ENCODE data around the gene ADAMTS9. TPM values are rescaled to one million over a fixed set of nuclear protein-coding genes. Genes with fewer than 3 reads are reported as not detected.

Gene ADAMTS9
- total RNA-seq, 2 donors from 2014 or later: not detected

GRCh38 chr3:64676831-64677230 lies 11.0 kb downstream of the ADAMTS9 start:
- Mint-ChIP-seq H3K36me3 (no peaks in the 10 kb centered on the region), H3K27ac (no peak overlapping the region), H3K4me1 (ENCODE audit: low read depth in 2 of 2) (no peaks in the 10 kb centered on the region), H3K27me3 (no peaks in the 10 kb centered on the region), H3K9me3 (peaks cover 3% of the 10 kb centered on the region), H3K4me3 (no peak overlapping the region)
- DNase-seq (ENCODE audit: low spot score): no peak
- no peak for ATAC-seq

DNA sequence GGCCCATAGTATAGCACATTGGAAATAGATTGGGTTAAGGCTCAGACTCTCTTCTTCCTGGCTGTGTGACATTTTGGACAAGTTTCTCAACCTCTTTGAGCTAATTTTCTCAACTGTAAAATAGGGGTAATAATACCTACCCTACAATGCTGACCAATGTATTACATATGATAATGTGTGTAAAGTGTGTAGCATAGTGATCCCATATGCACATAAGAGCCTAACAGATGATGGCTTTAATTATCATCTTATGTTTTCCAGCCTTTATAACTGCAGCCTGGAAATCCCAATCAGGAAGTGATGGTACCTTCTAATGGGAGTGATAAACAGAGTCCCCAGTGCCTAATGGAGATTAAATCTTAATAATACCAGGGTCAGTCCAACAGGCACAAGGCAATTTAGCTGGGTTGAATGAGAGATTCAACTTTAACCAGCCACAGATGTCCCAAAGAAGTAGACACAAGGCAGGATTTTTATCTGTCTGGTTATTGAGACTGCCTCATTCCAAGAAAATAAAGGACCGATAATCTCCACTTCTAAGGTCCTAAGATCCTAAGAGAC lies 12.0 kb downstream of the ADAMTS9 start:
- ATAC-seq (no peak), DNase-seq (ENCODE audit: low spot score) (no peak)
- peaks cover 3% of the 10 kb centered on the region for H3K9me3 Mint-ChIP-seq
- no peaks in the 10 kb centered on the region for H3K27me3 Mint-ChIP-seq
- H3K27ac Mint-ChIP-seq: no peak overlapping the region
- H3K4me3 Mint-ChIP-seq: no peak overlapping the region
- no peaks in the 10 kb centered on the region for H3K4me1 Mint-ChIP-seq (ENCODE audit: low read depth in 2 of 2)
- no peaks in the 10 kb centered on the region for H3K36me3 Mint-ChIP-seq

- H3K4me1 Mint-ChIP-seq (ENCODE audit: low read depth in 2 of 2): no peaks in the 10 kb centered on the region
- no peaks in the 10 kb centered on the region for H3K27me3 Mint-ChIP-seq
- H3K4me3 Mint-ChIP-seq: no peak overlapping the region
- no peak for DNase-seq (ENCODE audit: low spot score)
- no peak overlapping the region for H3K27ac Mint-ChIP-seq
- peaks cover 7% of the 10 kb centered on the region for H3K9me3 Mint-ChIP-seq
- H3K36me3 Mint-ChIP-seq: no peaks in the 10 kb centered on the region
- no peak for ATAC-seq
Observed at GRCh38 chr3:64674591-64675076, 13.2 kb downstream of the ADAMTS9 start.

DNA sequence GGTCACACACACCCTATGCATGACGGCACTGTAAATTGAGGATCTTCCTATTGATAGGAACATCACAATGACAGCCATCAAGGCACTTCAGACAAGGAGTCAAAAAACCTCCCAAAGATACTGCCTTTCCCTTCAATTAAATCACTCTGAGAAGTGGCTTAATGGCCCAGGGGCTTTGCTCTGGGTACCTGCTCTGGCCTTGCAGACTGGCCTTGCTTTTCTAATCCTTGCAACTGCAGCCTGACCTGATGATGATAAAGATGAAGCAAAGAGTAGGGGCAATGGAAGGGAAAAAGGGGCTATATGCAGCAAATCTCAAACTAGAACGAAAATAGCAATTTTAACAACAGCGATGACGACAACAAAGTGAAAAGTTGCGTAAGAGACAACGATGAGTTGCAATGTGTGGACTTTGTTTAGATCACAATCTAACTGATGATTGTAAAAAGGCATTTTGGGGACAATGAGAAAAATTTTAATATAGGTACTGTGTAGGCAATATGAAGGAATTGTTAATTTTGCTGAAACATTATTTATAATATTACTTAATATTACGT lies 14.6 kb downstream of the ADAMTS9 start:
- H3K27ac Mint-ChIP-seq: no peak overlapping the region
- H3K36me3 Mint-ChIP-seq: no peaks in the 10 kb centered on the region

DNA sequence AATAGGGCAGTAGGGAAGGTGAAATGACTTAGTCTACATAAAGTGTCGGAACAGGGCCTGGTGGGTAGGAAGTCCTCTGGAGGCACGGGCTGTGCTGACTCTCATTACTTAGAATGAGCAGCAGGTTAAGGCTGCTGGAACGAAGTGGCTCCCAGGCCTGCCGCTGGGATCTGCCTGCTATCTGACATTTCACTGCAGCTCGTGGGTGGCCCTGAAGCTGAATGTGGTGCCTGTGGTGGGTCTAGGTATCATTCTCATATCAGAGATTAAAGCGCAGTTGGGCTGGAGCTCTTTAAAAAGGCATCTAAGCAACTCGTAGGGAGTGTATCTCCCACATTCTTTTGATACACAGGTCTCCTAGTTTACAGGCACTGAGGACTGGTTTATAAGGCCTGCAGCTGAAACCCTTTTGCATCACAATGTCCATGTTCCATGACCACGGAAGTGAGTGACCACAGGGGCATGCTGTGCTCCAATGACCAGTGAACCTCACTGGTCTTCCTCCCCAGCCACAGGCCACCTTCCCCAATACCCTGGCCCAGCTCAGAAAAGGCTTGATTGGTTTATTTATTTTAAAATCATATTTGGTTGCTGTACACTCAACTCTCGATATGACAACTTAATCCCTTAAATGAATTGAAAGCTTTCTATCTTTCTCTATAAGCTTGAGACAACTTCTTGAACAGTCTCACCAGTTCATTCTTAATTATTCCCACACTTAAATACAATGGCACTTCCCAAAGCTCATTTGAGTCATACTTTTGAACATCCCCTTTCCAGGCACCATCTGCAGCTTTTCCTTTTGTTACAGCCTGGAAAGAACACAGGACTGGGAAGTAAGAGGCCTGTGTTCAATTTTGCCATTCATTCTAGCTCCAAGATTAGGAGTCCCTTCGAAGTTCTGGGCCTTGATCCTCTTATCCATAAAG lies 19.0 kb downstream of the ADAMTS9 start:
- Mint-ChIP-seq H3K27me3 (no peaks in the 10 kb centered on the region), H3K36me3 (no peaks in the 10 kb centered on the region), H3K4me3 (no peak overlapping the region), H3K9me3 (peaks cover 7% of the 10 kb centered on the region), H3K4me1 (ENCODE audit: low read depth in 2 of 2) (no peaks in the 10 kb centered on the region), H3K27ac (no peak overlapping the region)
- DNase-seq (ENCODE audit: low spot score): no peak
- no peak for ATAC-seq

More for the DNA sequence above, 14.6 kb downstream of the ADAMTS9 start:
- ATAC-seq: no peak
- no peaks in the 10 kb centered on the region for H3K4me1 Mint-ChIP-seq (ENCODE audit: low read depth in 2 of 2)
- H3K9me3 Mint-ChIP-seq: peaks cover 7% of the 10 kb centered on the region
- no peak overlapping the region for H3K4me3 Mint-ChIP-seq
- no peak for DNase-seq (ENCODE audit: low spot score)
- H3K27me3 Mint-ChIP-seq: no peaks in the 10 kb centered on the region

- DNase-seq (ENCODE audit: low spot score): no peak
- no peaks in the 10 kb centered on the region for H3K36me3 Mint-ChIP-seq
- H3K4me1 Mint-ChIP-seq (ENCODE audit: low read depth in 2 of 2): no peaks in the 10 kb centered on the region
- no peak overlapping the region for H3K4me3 Mint-ChIP-seq
- no peak overlapping the region for H3K27ac Mint-ChIP-seq
- no peak for ATAC-seq
- H3K9me3 Mint-ChIP-seq: peaks cover 7% of the 10 kb centered on the region
- H3K27me3 Mint-ChIP-seq: no peaks in the 10 kb centered on the region
Observed at GRCh38 chr3:64667887-64668581, 19.8 kb downstream of the ADAMTS9 start.

GRCh38 chr3:64667138-64667537 lies 20.7 kb downstream of the ADAMTS9 start:
- no peaks in the 10 kb centered on the region for H3K36me3 Mint-ChIP-seq
- H3K27ac Mint-ChIP-seq: no peak overlapping the region
- DNase-seq (ENCODE audit: low spot score): no peak
- peaks cover 10% of the 10 kb centered on the region for H3K9me3 Mint-ChIP-seq
- H3K27me3 Mint-ChIP-seq: no peaks in the 10 kb centered on the region
- H3K4me1 Mint-ChIP-seq (ENCODE audit: low read depth in 2 of 2): no peaks in the 10 kb centered on the region
- no peak for ATAC-seq
- no peak overlapping the region for H3K4me3 Mint-ChIP-seq

DNA sequence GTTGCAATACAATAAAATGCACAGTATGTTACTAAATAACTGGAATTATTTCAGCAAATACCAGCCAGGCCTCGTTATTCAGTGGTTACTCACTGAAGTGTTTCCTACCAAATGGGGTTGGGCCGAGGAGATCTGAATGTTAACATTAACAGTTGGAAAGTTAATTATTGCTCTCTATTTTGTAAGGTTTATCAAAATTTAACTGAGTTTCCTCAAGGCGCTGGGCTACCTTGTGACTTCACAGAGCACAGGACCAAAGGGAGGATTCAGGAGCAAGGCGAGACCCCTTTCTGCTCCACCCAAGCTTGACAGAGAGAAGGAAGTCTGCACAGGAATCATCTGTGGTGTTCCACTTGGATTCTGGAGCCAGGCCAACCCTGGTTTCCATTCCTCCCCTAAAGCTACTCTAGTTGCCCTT lies 21.6 kb downstream of the ADAMTS9 start:
- Mint-ChIP-seq H3K27me3 (no peaks in the 10 kb centered on the region), H3K36me3 (no peaks in the 10 kb centered on the region)
- no peak for DNase-seq (ENCODE audit: low spot score)

DNA sequence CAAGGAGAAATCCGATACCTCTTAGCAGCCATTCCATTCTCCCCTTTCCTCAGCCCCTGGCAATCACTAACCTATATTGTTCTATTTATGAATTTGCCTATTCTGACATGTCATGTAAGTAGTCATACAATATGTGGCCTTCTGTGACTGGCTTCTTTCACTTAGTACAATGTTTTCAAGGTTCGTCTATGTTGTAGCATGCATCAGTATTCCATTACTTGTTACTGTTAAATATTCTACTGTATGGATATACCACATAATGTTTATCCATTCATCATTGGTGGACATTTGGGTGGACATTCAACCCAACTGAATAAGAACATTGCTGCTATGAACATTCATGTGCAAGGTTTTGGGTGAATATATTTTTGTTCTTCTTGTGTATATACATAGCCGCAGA lies 23.4 kb downstream of the ADAMTS9 start:
- no peaks in the 10 kb centered on the region for H3K4me1 Mint-ChIP-seq (ENCODE audit: low read depth in 2 of 2)
- ATAC-seq (no peak), DNase-seq (ENCODE audit: low spot score) (no peak)
- no peaks in the 10 kb centered on the region for H3K36me3 Mint-ChIP-seq
- H3K9me3 Mint-ChIP-seq: peaks cover 12% of the 10 kb centered on the region
- no peaks in the 10 kb centered on the region for H3K27me3 Mint-ChIP-seq
- H3K4me3 Mint-ChIP-seq: no peak overlapping the region
- H3K27ac Mint-ChIP-seq: no peak overlapping the region

More for the DNA sequence above, 21.6 kb downstream of the ADAMTS9 start:
- Mint-ChIP-seq H3K27ac (no peak overlapping the region), H3K4me1 (ENCODE audit: low read depth in 2 of 2) (no peaks in the 10 kb centered on the region), H3K9me3 (peaks cover 14% of the 10 kb centered on the region), H3K4me3 (no peak overlapping the region)
- no peak for ATAC-seq

GRCh38 chr3:64659617-64659978 lies 28.2 kb downstream of the ADAMTS9 start:
- ATAC-seq (no peak), DNase-seq (ENCODE audit: low spot score) (no peak)
- H3K36me3 Mint-ChIP-seq: no peaks in the 10 kb centered on the region
- H3K4me1 Mint-ChIP-seq (ENCODE audit: low read depth in 2 of 2): no peaks in the 10 kb centered on the region
- H3K27me3 Mint-ChIP-seq: no peaks in the 10 kb centered on the region
- no peak overlapping the region for H3K27ac Mint-ChIP-seq
- H3K9me3 Mint-ChIP-seq: peaks cover 12% of the 10 kb centered on the region
- no peak overlapping the region for H3K4me3 Mint-ChIP-seq

DNA sequence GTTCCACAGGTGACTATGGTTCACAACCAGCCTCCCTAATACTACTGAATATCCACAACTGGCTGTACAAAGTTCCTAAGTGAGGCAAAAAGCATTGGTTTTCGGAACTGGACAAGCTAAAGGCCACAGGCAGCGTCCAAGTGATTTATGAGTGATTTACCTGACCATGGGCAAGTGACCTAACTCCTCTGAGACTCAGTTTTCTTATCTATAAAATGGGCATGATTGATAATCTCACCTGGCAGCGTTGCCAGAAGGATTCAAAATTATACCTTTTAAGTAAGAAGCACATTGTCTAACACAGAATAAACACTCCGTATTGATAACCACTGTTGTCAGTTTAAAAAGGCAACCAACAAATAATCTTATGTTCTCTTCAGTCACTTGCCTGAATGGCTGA lies 29.8 kb downstream of the ADAMTS9 start:
- Mint-ChIP-seq H3K4me1 (ENCODE audit: low read depth in 2 of 2) (no peaks in the 10 kb centered on the region), H3K9me3 (peaks cover 9% of the 10 kb centered on the region), H3K27me3 (no peaks in the 10 kb centered on the region), H3K4me3 (no peak overlapping the region), H3K27ac (no peak overlapping the region), H3K36me3 (no peaks in the 10 kb centered on the region)
- DNase-seq (ENCODE audit: low spot score) (no peak), ATAC-seq (no peak)

GRCh38 chr3:64656544-64656943 lies 31.3 kb downstream of the ADAMTS9 start:
- no peaks in the 10 kb centered on the region for H3K36me3 Mint-ChIP-seq
- H3K9me3 Mint-ChIP-seq: peaks cover 2% of the 10 kb centered on the region
- no peak for DNase-seq (ENCODE audit: low spot score)
- no peak overlapping the region for H3K27ac Mint-ChIP-seq
- ATAC-seq: no peak
- H3K4me3 Mint-ChIP-seq: no peak overlapping the region
- H3K4me1 Mint-ChIP-seq (ENCODE audit: low read depth in 2 of 2): no peaks in the 10 kb centered on the region
- no peaks in the 10 kb centered on the region for H3K27me3 Mint-ChIP-seq

GRCh38 chr3:64655160-64655559 lies 32.6 kb downstream of the ADAMTS9 start:
- no peaks in the 10 kb centered on the region for H3K36me3 Mint-ChIP-seq
- no peaks in the 10 kb centered on the region for H3K27me3 Mint-ChIP-seq
- DNase-seq (ENCODE audit: low spot score): no peak
- no peak for ATAC-seq
- no peak overlapping the region for H3K4me3 Mint-ChIP-seq
- H3K27ac Mint-ChIP-seq: no peak overlapping the region
- H3K4me1 Mint-ChIP-seq (ENCODE audit: low read depth in 2 of 2): no peaks in the 10 kb centered on the region
- H3K9me3 Mint-ChIP-seq: peaks cover 3% of the 10 kb centered on the region

- H3K36me3 Mint-ChIP-seq: no peaks in the 10 kb centered on the region
- peaks cover 5% of the 10 kb centered on the region for H3K9me3 Mint-ChIP-seq
- H3K4me1 Mint-ChIP-seq (ENCODE audit: low read depth in 2 of 2): no peaks in the 10 kb centered on the region
- H3K27ac Mint-ChIP-seq: no peak overlapping the region
- DNase-seq (ENCODE audit: low spot score): no peak
- ATAC-seq: no peak
- H3K27me3 Mint-ChIP-seq: no peaks in the 10 kb centered on the region
- H3K4me3 Mint-ChIP-seq: no peak overlapping the region
Observed at GRCh38 chr3:64654013-64654412, 33.8 kb downstream of the ADAMTS9 start.

Measured in natural killer cell treated with Interleukin-12 subunit alpha and Interleukin-12 subunit beta and Interleukin-15 and Interleukin-18, amount 100 ng/mL, for 72 hours (primary cell).